Heart left ventricle (tissue), 13 donors: ENCODE data around the gene CEP83.

ENCODE experiments used
- CTCF ChIP-seq, 12 donors: fragments of 200-600 bp; sonication (generic) in 4 of 12; IDR thresholded peaks; one replicate each; pipeline versions ENCODE4 v1.5.0 to v1.8.0; 2018 to 2022; ENCODE audit warnings: antibody characterized with exemption in 12 of 12, mild to moderate bottlenecking in 5 of 12
- POLR2A ChIP-seq, 2 donors: fragments of 450-650 bp; IDR thresholded peaks; one replicate each; pipeline ENCODE4 v1.6.1; 2017; ENCODE audit warnings: antibody characterized with exemption in 2 of 2, mild to moderate bottlenecking in 2 of 2, moderate library complexity in 2 of 2
- donor health status: ischemic (EF 13 %, LVEDD 7.1; RV severe dilation, severe dysfunction).
- donor health status: DM: no; HTN: yes; CAD: no.
- donor health status: DM: no; HTN: no; CAD: no.
- donor health status: ischemic (EF 25% LVEDD 6.9; RV normal size, moderate dysfunction).
- donor health status: ischemic (EF 25% LVEDD 5.7; RV mildly dilated, moderate dysfunction).
- donor health status: ischemic (EF 35%, LVEDD 5.7; RV mildly dilated, moderate dysfunction).
- donor health status: nonischemic (EF 11% LVEDD 7.7; RV severe dilation, severe dysfunction).
- donor health status: DM: yes; HTN: yes; CAD: no.
- donor health status: PGD.
- donor health status: ischemic (EF 29% LVEDD 5.4; RV normal size, mild dysfunction).
- donor health status: nonischemic (EF 23%, LVEDD 6.1; RV moderate dilation, normal function).

- TF ChIP-seq CTCF (IDR thresholded peaks at IDR 0.05) (no peak), POLR2A (IDR thresholded peaks at IDR 0.05) (no peak)
Observed at GRCh38 chr12:94433744-94434143, 25.9 kb downstream of the CEP83 start.
